ENCODE data around the gene CDK6. TPM values are rescaled to one million over a fixed set of nuclear protein-coding genes. Genes with fewer than 3 reads are reported as not detected.

Gene CDK6
- total RNA-seq, 1 donor from 2014 or later, result 6.0 TPM

GRCh38 chr7:92830027-92830426, 6.3 kb downstream of the CDK6 start:
- TF ChIP-seq EZH2 (IDR thresholded peaks at IDR 0.05), result no peak
- TF ChIP-seq EZH2phosphoT487 (IDR thresholded peaks at IDR 0.05), result no peak
- no peak for TF ChIP-seq CTCF (IDR thresholded peaks at IDR 0.05)
- Histone ChIP-seq H3K79me2 (ENCODE audit: low read depth) (peaks cover 9% of the 10 kb centered on the region), H2AFZ (replicated peaks) (no peak overlapping the region), H3K36me3 (no peaks in the 10 kb centered on the region), H3F3A (ENCODE audit: low read depth) (peaks cover 25% of the 10 kb centered on the region), H3K4me3 (no peak overlapping the region), H3K4me1 (no peaks in the 10 kb centered on the region), H3K27ac (no peak overlapping the region), H3K4me2 (no peak overlapping the region), H3K27me3 (peaks cover 29% of the 10 kb centered on the region), H4K20me1 (ENCODE audit: low read depth) (no peaks in the 10 kb centered on the region), H3K9ac (no peak overlapping the region), H3K9me3 (ENCODE audit: low read depth) (no peaks in the 10 kb centered on the region)
- Mint-ChIP-seq H3K27ac (no peak overlapping the region), H3K4me1 (peaks cover 29% of the 10 kb centered on the region), H3K4me3 (no peak overlapping the region), H3K36me3 (peaks cover 46% of the 10 kb centered on the region), H3K9me3 (peaks cover 2% of the 10 kb centered on the region), H3K27me3 (ENCODE audit: insufficient read depth, low read depth) (peaks cover 7% of the 10 kb centered on the region)
- no peak for DNase-seq (ENCODE audit: low spot score)

DNA sequence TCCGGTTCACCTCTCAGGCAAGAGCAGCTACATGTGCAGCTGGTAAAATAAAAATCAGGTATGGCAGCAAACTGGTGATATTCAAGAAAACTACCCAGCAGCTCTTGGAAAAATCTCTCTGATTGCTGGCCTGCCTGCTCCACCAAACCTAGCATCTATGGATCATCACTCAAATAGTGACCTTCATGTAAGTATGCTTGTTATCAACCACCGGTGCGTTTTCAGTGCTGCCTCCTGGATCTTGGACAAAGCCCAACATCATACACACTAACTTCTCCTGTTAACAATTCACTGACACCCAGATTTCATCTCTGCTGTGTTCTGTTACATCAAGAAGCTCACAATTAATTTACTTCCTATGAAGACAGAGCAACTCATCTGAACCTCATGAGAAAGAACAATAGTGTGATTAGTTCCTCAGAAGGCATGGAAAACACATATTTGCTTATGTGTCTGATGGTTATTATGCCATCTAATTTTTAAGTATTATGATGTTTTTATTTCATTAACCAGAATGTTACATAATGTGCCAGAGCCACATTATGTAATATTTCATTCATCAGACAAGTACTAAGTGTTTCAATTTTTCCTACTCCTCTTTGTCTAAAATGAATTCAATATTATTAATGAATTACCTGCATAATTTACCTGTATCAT, 8.8 kb downstream of the CDK6 start:
- Mint-ChIP-seq H3K4me1 (peaks cover 28% of the 10 kb centered on the region), H3K27me3 (ENCODE audit: insufficient read depth, low read depth) (peaks cover 5% of the 10 kb centered on the region), H3K36me3 (peaks cover 52% of the 10 kb centered on the region), H3K27ac (no peak overlapping the region), H3K4me3 (no peak overlapping the region), H3K9me3 (no peaks in the 10 kb centered on the region)
- H3K9me3 ChIP-seq (ENCODE audit: low read depth), result no peaks in the 10 kb centered on the region
- no peaks in the 10 kb centered on the region for H3K36me3 ChIP-seq
- TF ChIP-seq EZH2 (IDR thresholded peaks at IDR 0.05) (no peak), CTCF (IDR thresholded peaks at IDR 0.05) (no peak), EZH2phosphoT487 (IDR thresholded peaks at IDR 0.05) (no peak)
- no peak for DNase-seq (ENCODE audit: low spot score)
- H3F3A ChIP-seq (ENCODE audit: low read depth), result peaks cover 1% of the 10 kb centered on the region
- H3K9ac ChIP-seq, result no peak overlapping the region
- H3K79me2 ChIP-seq (ENCODE audit: low read depth), result peaks cover 9% of the 10 kb centered on the region
- H3K4me2 ChIP-seq, result no peak overlapping the region
- H3K4me1 ChIP-seq, result no peaks in the 10 kb centered on the region
- no peak overlapping the region for H2AFZ ChIP-seq (replicated peaks)
- no peak overlapping the region for H3K4me3 ChIP-seq
- H4K20me1 ChIP-seq (ENCODE audit: low read depth), result no peaks in the 10 kb centered on the region
- peaks cover 15% of the 10 kb centered on the region for H3K27me3 ChIP-seq
- no peak overlapping the region for H3K27ac ChIP-seq

DNA sequence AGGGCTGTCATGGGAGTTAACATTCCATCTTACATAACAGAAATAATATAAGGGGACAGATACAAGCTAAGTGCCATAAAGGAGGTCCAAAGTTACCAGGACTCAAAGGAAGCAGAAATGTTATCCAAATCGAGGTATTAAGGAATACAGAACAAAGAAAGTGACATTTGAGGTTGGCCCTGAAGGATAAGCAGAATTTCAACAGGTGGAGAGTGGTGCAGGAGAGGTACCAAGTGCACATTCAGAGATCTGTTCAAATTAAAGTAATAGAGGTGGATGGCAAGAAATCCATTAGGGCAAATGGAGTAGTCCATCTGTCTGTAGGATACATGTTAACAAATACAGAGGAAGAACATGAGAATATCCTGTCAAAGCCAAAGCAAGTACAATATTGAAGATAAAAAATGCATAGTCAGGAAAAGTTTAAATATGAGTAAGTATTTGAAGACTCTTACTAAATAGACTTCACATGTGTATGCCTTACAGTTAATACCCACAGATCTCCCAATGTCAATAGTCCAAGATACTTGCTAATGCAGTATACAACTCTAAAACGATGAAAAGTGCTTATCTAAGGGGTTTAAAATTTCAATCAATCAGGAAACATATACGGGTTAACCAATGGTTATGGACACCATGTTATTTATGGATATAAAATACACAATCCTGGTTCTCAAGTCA, 10.0 kb downstream of the CDK6 start:
- H3K27ac Mint-ChIP-seq, result no peak overlapping the region
- H3K9me3 Mint-ChIP-seq, result no peaks in the 10 kb centered on the region
- peaks cover 9% of the 10 kb centered on the region for H3K79me2 ChIP-seq (ENCODE audit: low read depth)

More for the DNA sequence above, 10.0 kb downstream of the CDK6 start:
- H3K36me3 Mint-ChIP-seq, result peaks cover 41% of the 10 kb centered on the region
- Histone ChIP-seq H4K20me1 (ENCODE audit: low read depth) (no peaks in the 10 kb centered on the region), H3K9ac (no peak overlapping the region), H3F3A (ENCODE audit: low read depth) (no peaks in the 10 kb centered on the region), H3K36me3 (no peaks in the 10 kb centered on the region), H3K4me2 (no peak overlapping the region), H3K4me1 (no peaks in the 10 kb centered on the region), H3K27ac (no peak overlapping the region), H3K9me3 (ENCODE audit: low read depth) (no peaks in the 10 kb centered on the region), H3K4me3 (no peak overlapping the region), H2AFZ (replicated peaks) (no peak overlapping the region), H3K27me3 (peaks cover 3% of the 10 kb centered on the region)
- peaks cover 3% of the 10 kb centered on the region for H3K27me3 Mint-ChIP-seq (ENCODE audit: insufficient read depth, low read depth)
- H3K4me1 Mint-ChIP-seq, result peaks cover 16% of the 10 kb centered on the region
- no peak for DNase-seq (ENCODE audit: low spot score)
- TF ChIP-seq EZH2 (IDR thresholded peaks at IDR 0.05), result no peak
- TF ChIP-seq CTCF (IDR thresholded peaks at IDR 0.05), result no peak
- no peak for TF ChIP-seq EZH2phosphoT487 (IDR thresholded peaks at IDR 0.05)
- no peak overlapping the region for H3K4me3 Mint-ChIP-seq

Data from neural progenitor cell (in vitro differentiated cells).